Keratinocyte (primary cell): ENCODE measurements around the gene DCN. TPM values are rescaled to one million over a fixed set of nuclear protein-coding genes. Genes with fewer than 3 reads are reported as not detected.

Experiments used
- DNase-seq: peaks from one replicate; pipeline ENCODE4 v3.0.0-alpha.2; 2011; ENCODE audit warnings: low read depth, missing footprints, low spot score
- FAIRE-seq: peaks from 2 replicates; lab custom pipeline; 2011; peaks lifted over from hg19 to GRCh38; lab: Jason Lieb, UNC
- H2AFZ ChIP-seq: 2 replicates; pipeline ENCODE4 v1.6.0; 2012; ENCODE audit warnings: low read length, control low read depth, inconsistent platforms; ENCODE audit not compliant: control insufficient read depth
- H3K27ac ChIP-seq: 2 replicates; pipeline ENCODE4 v1.5.1; 2011; ENCODE audit warnings: low read length; ENCODE audit not compliant: control insufficient read depth, insufficient read depth
- H3K27me3 ChIP-seq: 3 replicates; pipeline ENCODE4 v1.6.0; 2011; ENCODE audit warnings: low read length; ENCODE audit not compliant: control insufficient read depth, insufficient read depth; ENCODE audit errors: extremely low read depth
- H3K36me3 ChIP-seq, 2 experiments: 2 replicates in 1 of 2; 3 replicates in 1 of 2; pipeline ENCODE4 v1.5.1; 2011; ENCODE audit warnings: low read length in 2 of 2, mild to moderate bottlenecking in 1 of 2; ENCODE audit not compliant: control insufficient read depth in 2 of 2, insufficient read depth in 2 of 2; ENCODE audit errors: extremely low read depth in 1 of 2
- H3K4me1 ChIP-seq: 3 replicates; pipeline ENCODE4 v1.5.1; 2011; ENCODE audit warnings: low read length; ENCODE audit not compliant: control insufficient read depth, insufficient read depth; ENCODE audit errors: extremely low read depth
- H3K4me2 ChIP-seq: 3 replicates; pipeline ENCODE4 v1.6.0; 2011; ENCODE audit warnings: low read depth, low read length; ENCODE audit not compliant: control insufficient read depth, insufficient read depth; ENCODE audit errors: extremely low read depth
- H3K4me3 ChIP-seq, 3 experiments: fragments of 200-600 bp in 1 of 3; sonication (generic) in 1 of 3; 2 replicates in 2 of 3; 3 replicates in 1 of 3; pipeline ENCODE4 v1.5.1; 2011 to 2016; ENCODE audit warnings: low read length in 3 of 3, mild to moderate bottlenecking in 3 of 3, control low read depth in 2 of 3, inconsistent platforms in 1 of 3, low read depth in 1 of 3, mixed read lengths in 1 of 3, mixed run types in 1 of 3, moderate library complexity in 1 of 3; ENCODE audit not compliant: control insufficient read depth in 2 of 3, insufficient read depth in 2 of 3; ENCODE audit errors: extremely low read depth in 1 of 3
- H3K79me2 ChIP-seq: 2 replicates; pipeline ENCODE4 v1.6.0; 2012; ENCODE audit warnings: low read length; ENCODE audit not compliant: control insufficient read depth, insufficient read depth
- H3K9ac ChIP-seq: 3 replicates; pipeline ENCODE4 v1.6.0; 2011; ENCODE audit warnings: low read length; ENCODE audit not compliant: control insufficient read depth, insufficient read depth; ENCODE audit errors: extremely low read depth
- H3K9me1 ChIP-seq: 3 replicates; pipeline ENCODE4 v1.6.0; 2011; ENCODE audit warnings: low read length; ENCODE audit not compliant: control insufficient read depth, insufficient read depth; ENCODE audit errors: extremely low read depth
- H3K9me3 ChIP-seq: 2 replicates; pipeline ENCODE4 v1.5.1; 2012; ENCODE audit warnings: low read depth, low read length; ENCODE audit not compliant: control insufficient read depth
- H4K20me1 ChIP-seq: 3 replicates; pipeline ENCODE4 v1.6.0; 2011; ENCODE audit warnings: low read length; ENCODE audit not compliant: control insufficient read depth, insufficient read depth; ENCODE audit errors: extremely low read depth
- EZH2 ChIP-seq: IDR thresholded peaks from one replicate; pipeline ENCODE4 v1.6.1; 2012; ENCODE audit warnings: inconsistent platforms, mild to moderate bottlenecking, low read length, moderate library complexity
- dilution Hi-C: fragments of 300-500 bp; cut with MboI; formaldehyde crosslinking; loops from one replicate; pipeline ENCODE4 v1.7.0; 2020; ENCODE audit warnings: low sequenced_read_pairs; ENCODE audit not compliant: extremely low pct_ligation_motif_present
- polyA plus RNA-seq, 5 experiments: library from polyadenylated mRNA; depleted of rRNA in 3 of 5; stranded (reverse) in 3 of 5; stranded (forward) in 1 of 5; unstranded in 1 of 5; fragments of >200 nt; gene quantifications; 1 replicate in 1 of 5; 2 replicates in 3 of 5; 3 replicates in 1 of 5; pipeline versions ENCODE4 v1.2.1 to v1.2.3, GENCODE V29; 2011 to 2012; ENCODE audit warnings: missing spikeins in 2 of 5, low read depth in 1 of 5, low replicate concordance in 1 of 5
- TF ChIP-seq, protein P1 (sequence below), 3 experiments: IDR thresholded peaks in 1 of 3; conservative IDR thresholded peaks in 1 of 3; optimal IDR thresholded peaks in 1 of 3; 2 replicates in 2 of 3; 3 replicates in 1 of 3; pipeline versions ENCODE3 to v1.5.1; 2011; ENCODE audit warnings: low read length in 3 of 3, mild to moderate bottlenecking in 3 of 3, moderate library complexity in 2 of 3, control low read depth in 1 of 3, inconsistent platforms in 1 of 3; ENCODE audit not compliant: insufficient read depth in 2 of 3; ENCODE audit errors: extremely low read depth in 1 of 3

DCN gene
- polyA plus RNA-seq, 1 donor (not counting 4 experiments of a cell fraction or from before 2014, with no cell fraction given): 2.5 TPM

DNA sequence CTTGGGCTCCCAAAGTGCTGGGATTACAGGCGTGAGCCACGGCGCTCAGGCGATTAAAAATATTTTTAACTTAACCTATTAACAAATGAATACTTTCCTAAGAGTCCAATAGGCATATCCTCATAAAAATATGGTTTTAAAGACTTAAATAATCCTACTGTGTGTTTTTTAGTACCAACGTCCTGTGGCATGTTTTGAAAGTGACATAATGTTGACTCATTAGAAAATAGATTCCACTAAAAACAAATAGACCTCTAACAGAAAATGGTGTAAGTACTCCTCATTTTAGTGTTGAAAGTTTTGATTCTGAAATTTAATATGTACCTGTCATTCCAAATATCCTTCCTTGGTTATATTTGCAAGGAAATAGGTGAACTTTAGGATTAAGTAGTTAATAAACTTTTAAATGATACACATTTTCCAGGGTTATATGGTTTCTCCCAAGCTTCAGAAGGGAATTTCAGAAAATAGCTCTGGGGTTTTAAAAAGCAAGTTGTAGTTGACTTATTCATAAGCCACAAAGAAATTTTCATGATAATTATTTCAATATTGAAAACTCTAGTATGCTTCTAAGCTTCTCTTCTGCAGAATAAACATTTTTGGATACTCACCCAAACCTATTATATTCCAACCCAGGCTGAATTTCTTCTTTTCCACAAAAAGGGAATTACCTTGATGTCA is 59.2 kb downstream of the DCN start:
- H3K36me3 ChIP-seq: no peaks in the 10 kb centered on the region
- no peak overlapping the region for H3K4me3 ChIP-seq
- no peak overlapping the region for H3K4me2 ChIP-seq
- peaks cover 18% of the 10 kb centered on the region for H3K4me1 ChIP-seq
- no peaks in the 10 kb centered on the region for H4K20me1 ChIP-seq
- dilution Hi-C loops: no loop called here
- no peak overlapping the region for H2AFZ ChIP-seq
- FAIRE-seq (no peak), DNase-seq (no peak)
- TF ChIP-seq, protein P1, sequence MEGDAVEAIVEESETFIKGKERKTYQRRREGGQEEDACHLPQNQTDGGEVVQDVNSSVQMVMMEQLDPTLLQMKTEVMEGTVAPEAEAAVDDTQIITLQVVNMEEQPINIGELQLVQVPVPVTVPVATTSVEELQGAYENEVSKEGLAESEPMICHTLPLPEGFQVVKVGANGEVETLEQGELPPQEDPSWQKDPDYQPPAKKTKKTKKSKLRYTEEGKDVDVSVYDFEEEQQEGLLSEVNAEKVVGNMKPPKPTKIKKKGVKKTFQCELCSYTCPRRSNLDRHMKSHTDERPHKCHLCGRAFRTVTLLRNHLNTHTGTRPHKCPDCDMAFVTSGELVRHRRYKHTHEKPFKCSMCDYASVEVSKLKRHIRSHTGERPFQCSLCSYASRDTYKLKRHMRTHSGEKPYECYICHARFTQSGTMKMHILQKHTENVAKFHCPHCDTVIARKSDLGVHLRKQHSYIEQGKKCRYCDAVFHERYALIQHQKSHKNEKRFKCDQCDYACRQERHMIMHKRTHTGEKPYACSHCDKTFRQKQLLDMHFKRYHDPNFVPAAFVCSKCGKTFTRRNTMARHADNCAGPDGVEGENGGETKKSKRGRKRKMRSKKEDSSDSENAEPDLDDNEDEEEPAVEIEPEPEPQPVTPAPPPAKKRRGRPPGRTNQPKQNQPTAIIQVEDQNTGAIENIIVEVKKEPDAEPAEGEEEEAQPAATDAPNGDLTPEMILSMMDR (optimal IDR thresholded peaks at IDR 0.05 in 1 of 3, IDR thresholded peaks at IDR 0.05 in 1 of 3, conservative IDR thresholded peaks at IDR 0.05 in 1 of 3; ENCODE audit: extremely low read depth in 1 of 3, insufficient read depth in 2 of 3, low read length in 3 of 3): no peak
- no peak for TF ChIP-seq EZH2
- no peak overlapping the region for H3K27ac ChIP-seq
- no peaks in the 10 kb centered on the region for H3K9me1 ChIP-seq
- H3K9me3 ChIP-seq: no peaks in the 10 kb centered on the region
- H3K9ac ChIP-seq: no peak overlapping the region
- no peaks in the 10 kb centered on the region for H3K27me3 ChIP-seq
- no peaks in the 10 kb centered on the region for H3K79me2 ChIP-seq

GRCh38 chr12:91120781-91121180 is 61.8 kb downstream of the DCN start:
- H3K27ac ChIP-seq: no peak overlapping the region
- peak overlapping the region; percentile 4 for H2AFZ ChIP-seq
- dilution Hi-C loops: no loop called here

More at GRCh38 chr12:91120781-91121180, 61.8 kb downstream of the DCN start:
- Histone ChIP-seq H3K79me2 (no peaks in the 10 kb centered on the region), H3K4me1 (no peaks in the 10 kb centered on the region), H3K4me2 (no peak overlapping the region), H4K20me1 (no peaks in the 10 kb centered on the region), H3K36me3 (no peaks in the 10 kb centered on the region), H3K9me1 (no peaks in the 10 kb centered on the region), H3K4me3 (no peak overlapping the region), H3K9me3 (no peaks in the 10 kb centered on the region), H3K9ac (no peak overlapping the region), H3K27me3 (no peaks in the 10 kb centered on the region)
- FAIRE-seq (no peak), DNase-seq (no peak)
- TF ChIP-seq, protein P1 (optimal IDR thresholded peaks at IDR 0.05 in 1 of 3, IDR thresholded peaks at IDR 0.05 in 1 of 3, conservative IDR thresholded peaks at IDR 0.05 in 1 of 3; ENCODE audit: extremely low read depth in 1 of 3, insufficient read depth in 2 of 3, low read length in 3 of 3): no peak
- no peak for TF ChIP-seq EZH2
